Epithelial cell of esophagus (primary cell): ENCODE measurements around the gene MLIP.
A peak's percentile ranks its signal among the peaks of the same experiment; 100 is the strongest.
"Not testable (repeated sequence)": the region's sequence is repeated elsewhere in the genome, so short reads cannot be mapped to it uniquely, and the experiment has no call there.

Source experiments
- DNase-seq: peaks from one replicate; pipeline ENCODE4 v3.0.0; 2010; ENCODE audit warnings: low read depth
- H3K4me3 ChIP-seq: 2 replicates; pipeline ENCODE4 v1.5.1; 2011; ENCODE audit warnings: mild to moderate bottlenecking, low read length, control low read depth
- CTCF ChIP-seq: IDR thresholded peaks from 2 replicates; pipeline ENCODE4 v1.5.1; 2011; ENCODE audit warnings: low read depth, mild to moderate bottlenecking, low read length, control low read depth, inconsistent platforms; ENCODE audit not compliant: insufficient read depth; ENCODE audit errors: missing control alignments

MLIP gene

GRCh38 chr6:54206510-54206909, 95.3 kb downstream of the MLIP start:
- no peak for TF ChIP-seq CTCF
- DNase-seq, result peak; percentile 39
- H3K4me3 ChIP-seq, result no peak overlapping the region

GRCh38 chr6:54209983-54210382, 98.7 kb downstream of the MLIP start:
- H3K4me3 ChIP-seq, DNase-seq: not testable (repeated sequence)

- no peak for DNase-seq
- H3K4me3 ChIP-seq, result no peak overlapping the region
- no peak for TF ChIP-seq CTCF
Measured at GRCh38 chr6:54214286-54214685, 103.0 kb downstream of the MLIP start.

- TF ChIP-seq CTCF, result no peak
- no peak for DNase-seq
- no peak overlapping the region for H3K4me3 ChIP-seq
Measured at GRCh38 chr6:54216336-54216735, 105.1 kb downstream of the MLIP start.

GRCh38 chr6:54217018-54217417, 105.8 kb downstream of the MLIP start:
- no peak overlapping the region for H3K4me3 ChIP-seq
- TF ChIP-seq CTCF, result no peak
- DNase-seq, result no peak

- H3K4me3 ChIP-seq, result no peak overlapping the region
- DNase-seq, result no peak
- no peak for TF ChIP-seq CTCF
Measured at GRCh38 chr6:54222217-54222616, 111.0 kb downstream of the MLIP start.

- peak; percentile 45 for DNase-seq
- no peak for TF ChIP-seq CTCF
Measured at GRCh38 chr6:54232703-54233102, 121.5 kb downstream of the MLIP start.

GRCh38 chr6:54234539-54234938, 123.3 kb downstream of the MLIP start:
- H3K4me3 ChIP-seq, result no peak overlapping the region
- no peak for TF ChIP-seq CTCF
- DNase-seq, result no peak

More at GRCh38 chr6:54232703-54233102, 121.5 kb downstream of the MLIP start:
- no peak overlapping the region for H3K4me3 ChIP-seq
